Ovary (tissue), 3 donors: ENCODE data around the gene RNF11.
"Not testable (repeated sequence)": the region's sequence is repeated elsewhere in the genome, so short reads cannot be mapped to it uniquely, and the experiment has no call there.

Experiments
- CTCF ChIP-seq, 3 donors: fragments of 450-650 bp in 2 of 3; fragments of 200-600 bp in 1 of 3; IDR thresholded peaks; one replicate each; pipeline versions ENCODE4 v1.5.1 to v1.8.0; 2016 to 2022; ENCODE audit warnings: antibody characterized with exemption in 3 of 3, mild to moderate bottlenecking in 1 of 3
- POLR2A ChIP-seq: fragments of 450-650 bp; IDR thresholded peaks from one replicate; pipeline ENCODE4 v1.6.1; 2017; ENCODE audit warnings: antibody characterized with exemption, mild to moderate bottlenecking, moderate library complexity
- donor health status: DM: no; HTN: no; CAD: no.

- TF ChIP-seq CTCF (IDR thresholded peaks at IDR 0.05); POLR2A: not testable (repeated sequence)
Observed at GRCh38 chr1:51234236-51234635, 1.8 kb upstream of the RNF11 start.
